ENCODE data around the gene DPYSL3.

DNA sequence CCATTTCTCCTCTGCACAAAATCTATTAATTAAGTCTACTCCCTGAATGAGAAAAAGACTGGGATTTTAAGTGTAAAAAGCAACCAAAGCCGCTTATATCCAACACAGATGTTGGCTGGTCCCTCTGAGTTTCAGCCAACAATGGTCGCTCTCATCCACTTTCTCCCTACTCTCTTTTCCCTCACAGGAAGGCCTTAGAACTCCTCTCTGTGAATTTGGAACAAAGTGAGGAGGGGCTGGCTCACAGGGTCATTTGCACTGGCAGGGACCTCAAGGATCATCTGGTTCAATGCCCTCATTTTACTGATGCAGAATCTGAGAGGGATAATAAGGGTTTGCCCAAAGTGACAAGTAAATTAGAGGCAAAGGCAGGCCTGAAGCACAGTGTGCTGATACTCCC is 64.0 kb downstream of the DPYSL3 start:
- TF ChIP-seq, protein P1, sequence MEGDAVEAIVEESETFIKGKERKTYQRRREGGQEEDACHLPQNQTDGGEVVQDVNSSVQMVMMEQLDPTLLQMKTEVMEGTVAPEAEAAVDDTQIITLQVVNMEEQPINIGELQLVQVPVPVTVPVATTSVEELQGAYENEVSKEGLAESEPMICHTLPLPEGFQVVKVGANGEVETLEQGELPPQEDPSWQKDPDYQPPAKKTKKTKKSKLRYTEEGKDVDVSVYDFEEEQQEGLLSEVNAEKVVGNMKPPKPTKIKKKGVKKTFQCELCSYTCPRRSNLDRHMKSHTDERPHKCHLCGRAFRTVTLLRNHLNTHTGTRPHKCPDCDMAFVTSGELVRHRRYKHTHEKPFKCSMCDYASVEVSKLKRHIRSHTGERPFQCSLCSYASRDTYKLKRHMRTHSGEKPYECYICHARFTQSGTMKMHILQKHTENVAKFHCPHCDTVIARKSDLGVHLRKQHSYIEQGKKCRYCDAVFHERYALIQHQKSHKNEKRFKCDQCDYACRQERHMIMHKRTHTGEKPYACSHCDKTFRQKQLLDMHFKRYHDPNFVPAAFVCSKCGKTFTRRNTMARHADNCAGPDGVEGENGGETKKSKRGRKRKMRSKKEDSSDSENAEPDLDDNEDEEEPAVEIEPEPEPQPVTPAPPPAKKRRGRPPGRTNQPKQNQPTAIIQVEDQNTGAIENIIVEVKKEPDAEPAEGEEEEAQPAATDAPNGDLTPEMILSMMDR (IDR thresholded peaks at IDR 0.05), result no peak
- TF ChIP-seq ZFX (IDR thresholded peaks at IDR 0.05; ENCODE audit: borderline replicate concordance), result no peak
